Left ventricle myocardium inferior (tissue), 1 donor: ENCODE data around the gene DIP2B. TPM values are rescaled to one million over a fixed set of nuclear protein-coding genes. Genes with fewer than 3 reads are reported as not detected.

Source experiments
- DNase-seq: peaks from one replicate; pipeline ENCODE4 v3.0.0-alpha.2; 2020
- H3K27ac ChIP-seq: fragments of 200-600 bp; replicated peaks from 2 replicates; pipeline ENCODE4 v1.8.0; 2021
- H3K27me3 ChIP-seq: fragments of 200-600 bp; 2 replicates; pipeline ENCODE4 v1.8.0; 2021; ENCODE audit warnings: low read depth
- H3K36me3 ChIP-seq: fragments of 200-600 bp; 2 replicates; pipeline ENCODE4 v1.8.0; 2021
- H3K4me1 ChIP-seq: fragments of 200-600 bp; 2 replicates; pipeline ENCODE4 v1.8.0; 2021
- H3K4me3 ChIP-seq: fragments of 200-600 bp; 2 replicates; pipeline ENCODE4 v1.8.0; 2021; ENCODE audit warnings: mild to moderate bottlenecking, moderate library complexity
- H3K9me3 ChIP-seq: fragments of 200-600 bp; replicated peaks from 2 replicates; pipeline ENCODE4 v1.8.0; 2021
- intact Hi-C: fragments of 100-400 bp; cut with micrococcal nuclease; formaldehyde crosslinking; loops from one replicate; pipeline ENCODE4 v1.11.0; 2022
- total RNA-seq: library from RNA; stranded (reverse); fragmentation: NEBNext Ultra II Directional; extraction: Animal tissue kit (Norgen Biotek cat#: 25700); gene quantifications from one replicate; pipeline ENCODE4 v1.2.1, GENCODE V29; 2021
- TF ChIP-seq, protein P1 (sequence below): fragments of 200-600 bp; IDR thresholded peaks from 2 replicates; pipeline ENCODE4 v1.8.0; 2021; ENCODE audit warnings: antibody characterized with exemption, mild to moderate bottlenecking, borderline replicate concordance
- donor health status: DM: no; HTN: yes; CAD: no; lungs with severe emphysema.

Gene DIP2B
- total RNA-seq, 1 donor from 2014 or later, result 13.2 TPM

DNA sequence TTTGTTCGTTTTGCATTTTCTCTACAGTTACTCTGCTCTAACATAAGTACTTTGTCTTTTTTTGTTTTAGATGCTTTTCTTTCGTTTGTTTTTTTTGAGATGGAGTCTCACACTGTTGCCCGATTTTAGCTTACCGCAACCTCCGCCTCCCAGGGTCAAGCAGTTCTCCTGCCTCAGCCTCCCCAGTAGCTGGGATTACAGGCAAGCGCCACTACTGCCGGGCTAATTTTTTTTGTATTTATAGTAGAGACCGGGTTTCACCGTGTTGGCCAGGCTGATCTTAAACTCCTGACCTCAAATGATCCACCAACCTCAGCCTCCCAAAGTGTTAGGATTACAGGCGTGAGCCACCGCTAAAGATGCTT lies 2.7 kb downstream of the DIP2B start:
- Histone ChIP-seq H3K4me3 (peak overlapping the region; percentile 93), H3K27ac (peak overlapping the region; percentile 97), H3K9me3 (no peaks in the 10 kb centered on the region), H3K27me3 (no peaks in the 10 kb centered on the region), H3K36me3 (no peaks in the 10 kb centered on the region), H3K4me1 (peaks cover 61% of the 10 kb centered on the region)
- TF ChIP-seq, protein P1, sequence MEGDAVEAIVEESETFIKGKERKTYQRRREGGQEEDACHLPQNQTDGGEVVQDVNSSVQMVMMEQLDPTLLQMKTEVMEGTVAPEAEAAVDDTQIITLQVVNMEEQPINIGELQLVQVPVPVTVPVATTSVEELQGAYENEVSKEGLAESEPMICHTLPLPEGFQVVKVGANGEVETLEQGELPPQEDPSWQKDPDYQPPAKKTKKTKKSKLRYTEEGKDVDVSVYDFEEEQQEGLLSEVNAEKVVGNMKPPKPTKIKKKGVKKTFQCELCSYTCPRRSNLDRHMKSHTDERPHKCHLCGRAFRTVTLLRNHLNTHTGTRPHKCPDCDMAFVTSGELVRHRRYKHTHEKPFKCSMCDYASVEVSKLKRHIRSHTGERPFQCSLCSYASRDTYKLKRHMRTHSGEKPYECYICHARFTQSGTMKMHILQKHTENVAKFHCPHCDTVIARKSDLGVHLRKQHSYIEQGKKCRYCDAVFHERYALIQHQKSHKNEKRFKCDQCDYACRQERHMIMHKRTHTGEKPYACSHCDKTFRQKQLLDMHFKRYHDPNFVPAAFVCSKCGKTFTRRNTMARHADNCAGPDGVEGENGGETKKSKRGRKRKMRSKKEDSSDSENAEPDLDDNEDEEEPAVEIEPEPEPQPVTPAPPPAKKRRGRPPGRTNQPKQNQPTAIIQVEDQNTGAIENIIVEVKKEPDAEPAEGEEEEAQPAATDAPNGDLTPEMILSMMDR, result no peak
- intact Hi-C loops, result no loop called here
- DNase-seq, result no peak

DNA sequence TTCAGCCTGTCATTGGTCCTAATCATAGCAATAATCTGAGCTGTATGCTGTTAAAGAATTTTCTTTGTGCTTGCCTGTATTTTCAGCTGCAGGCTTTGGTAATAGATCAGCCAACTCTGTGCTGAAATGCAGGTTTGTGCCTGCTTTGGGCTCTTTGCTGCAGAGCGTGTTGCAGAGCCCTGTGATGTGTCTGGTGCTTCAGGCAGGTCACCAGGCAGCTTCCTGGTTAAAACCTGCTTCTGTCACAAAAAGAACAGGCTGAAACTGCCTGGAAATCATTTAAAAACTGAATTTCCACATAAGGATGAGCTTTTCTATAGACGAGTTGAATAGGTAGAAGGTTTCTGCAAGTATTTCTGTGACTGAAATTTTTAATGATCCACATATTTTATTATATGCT lies 3.1 kb downstream of the DIP2B start:
- Histone ChIP-seq H3K36me3 (no peaks in the 10 kb centered on the region), H3K9me3 (no peaks in the 10 kb centered on the region), H3K4me1 (peaks cover 61% of the 10 kb centered on the region), H3K27ac (peak overlapping the region; percentile 1), H3K27me3 (no peaks in the 10 kb centered on the region), H3K4me3 (peak overlapping the region; percentile 2)
- TF ChIP-seq, protein P1, result no peak
- intact Hi-C loops, result no loop called here
- DNase-seq, result no peak

DNA sequence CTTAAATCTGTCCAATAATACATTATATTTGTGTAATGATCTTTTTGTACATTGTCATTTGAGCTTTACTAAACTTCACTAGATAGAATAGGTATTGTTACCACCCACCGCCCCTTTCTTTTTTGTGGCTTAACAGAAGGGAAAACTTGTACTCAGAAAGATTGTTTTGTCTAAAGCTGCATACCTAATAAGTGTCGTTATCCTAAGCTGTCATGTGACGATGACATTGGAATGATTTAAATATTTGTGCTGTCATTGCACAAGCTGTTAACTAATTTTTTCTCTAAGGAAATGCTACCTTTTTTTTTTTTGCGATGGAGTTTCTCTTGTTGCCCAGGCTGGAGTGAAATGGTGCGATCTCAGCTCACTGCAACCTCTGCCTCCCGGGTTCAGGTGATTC lies 3.6 kb downstream of the DIP2B start:
- intact Hi-C loops, result no loop called here
- TF ChIP-seq, protein P1, result no peak
- Histone ChIP-seq H3K4me3 (no peak overlapping the region), H3K4me1 (peaks cover 61% of the 10 kb centered on the region), H3K27ac (peak overlapping the region; percentile 1), H3K9me3 (no peaks in the 10 kb centered on the region), H3K36me3 (no peaks in the 10 kb centered on the region), H3K27me3 (no peaks in the 10 kb centered on the region)
- DNase-seq, result no peak

DNA sequence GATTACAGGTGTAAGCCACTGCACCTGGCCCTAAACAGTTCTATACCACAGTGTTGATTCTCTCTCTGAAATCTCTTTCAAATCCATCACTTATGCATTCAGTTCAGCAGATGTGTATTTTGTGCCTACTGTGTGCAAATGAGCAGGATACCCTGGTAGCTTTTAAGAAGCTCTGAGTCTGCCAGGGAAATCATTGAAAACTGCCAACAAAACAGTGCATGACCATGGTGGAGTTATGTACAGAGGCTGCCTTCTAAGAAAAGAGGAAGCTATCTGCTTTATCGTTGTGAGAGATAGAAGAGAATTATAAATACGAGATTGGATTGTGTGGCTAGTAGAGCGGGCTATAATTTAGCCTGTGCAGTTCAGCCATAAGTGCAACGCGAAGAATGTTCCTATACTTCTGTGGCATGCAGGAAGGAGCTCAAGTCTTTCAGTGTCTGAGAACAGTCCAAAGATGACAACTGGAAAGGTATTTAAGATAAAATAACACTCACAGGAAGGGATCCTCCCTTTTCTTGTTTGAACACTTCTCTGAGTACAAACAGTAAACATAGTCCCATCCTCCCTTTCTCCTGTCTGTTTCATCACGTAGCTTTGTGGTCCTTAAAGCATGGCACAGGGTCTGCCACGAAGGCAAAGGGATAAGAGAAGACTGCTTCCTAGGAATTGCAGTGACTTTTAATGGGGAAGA lies 4.3 kb downstream of the DIP2B start:
- TF ChIP-seq, protein P1, result no peak
- Histone ChIP-seq H3K27ac (peak overlapping the region; percentile 1), H3K9me3 (no peaks in the 10 kb centered on the region), H3K4me3 (no peak overlapping the region), H3K36me3 (no peaks in the 10 kb centered on the region), H3K27me3 (no peaks in the 10 kb centered on the region), H3K4me1 (peaks cover 62% of the 10 kb centered on the region)
- intact Hi-C loops, result no loop called here
- no peak for DNase-seq

DNA sequence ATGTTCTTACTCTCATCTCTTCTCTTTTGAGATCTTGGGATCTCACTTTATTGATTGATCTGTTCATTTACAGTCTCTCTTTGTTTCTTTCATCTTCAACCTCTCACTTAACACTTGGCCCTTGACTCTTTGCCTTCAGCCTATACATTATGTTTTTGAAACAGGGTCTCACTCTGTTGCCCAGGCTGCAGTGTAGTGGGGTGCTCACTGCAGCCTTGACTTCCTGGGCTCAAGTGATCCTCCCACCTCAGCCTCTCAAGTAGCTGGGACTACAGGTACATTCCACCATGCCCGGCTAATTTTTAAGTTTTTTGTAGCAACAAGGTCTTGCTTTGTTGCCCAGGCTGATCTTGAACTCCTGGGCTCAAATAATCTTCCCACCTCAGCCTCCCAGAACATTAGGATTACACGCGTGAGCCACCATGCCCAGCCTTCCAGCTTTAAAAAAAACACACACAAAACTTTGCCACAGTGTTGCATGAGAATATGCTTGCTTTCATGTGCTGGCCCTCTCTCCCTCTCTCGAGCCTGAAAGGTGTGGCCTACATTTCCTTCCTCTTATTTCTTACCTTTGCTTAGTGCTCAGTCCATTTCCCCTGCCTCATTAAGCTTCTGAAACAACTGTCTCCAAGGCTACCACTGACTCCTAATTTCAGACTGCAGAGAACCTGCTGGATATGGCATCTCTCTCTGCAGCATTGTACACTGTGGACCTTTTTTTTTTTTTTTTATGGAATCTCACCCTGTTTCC lies 9.9 kb downstream of the DIP2B start:
- Histone ChIP-seq H3K4me3 (no peak overlapping the region), H3K27me3 (no peaks in the 10 kb centered on the region), H3K9me3 (no peaks in the 10 kb centered on the region), H3K36me3 (no peaks in the 10 kb centered on the region), H3K27ac (no peak overlapping the region), H3K4me1 (peaks cover 54% of the 10 kb centered on the region)
- TF ChIP-seq, protein P1, result no peak
- DNase-seq, result no peak
- intact Hi-C loops, result no loop called here
